Right kidney (tissue), 1 donor: ENCODE measurements around the gene SPATA6L.
"Not testable (repeated sequence)": the region's sequence is repeated elsewhere in the genome, so short reads cannot be mapped to it uniquely, and the experiment has no call there.

Experiments
- DNase-seq: peaks from one replicate; pipeline ENCODE4 v3.0.0-alpha.2; 2016

The SPATA6L gene

GRCh38 chr9:4677392-4677791 lies 11.1 kb upstream of the SPATA6L start:
- no peak for DNase-seq

DNA sequence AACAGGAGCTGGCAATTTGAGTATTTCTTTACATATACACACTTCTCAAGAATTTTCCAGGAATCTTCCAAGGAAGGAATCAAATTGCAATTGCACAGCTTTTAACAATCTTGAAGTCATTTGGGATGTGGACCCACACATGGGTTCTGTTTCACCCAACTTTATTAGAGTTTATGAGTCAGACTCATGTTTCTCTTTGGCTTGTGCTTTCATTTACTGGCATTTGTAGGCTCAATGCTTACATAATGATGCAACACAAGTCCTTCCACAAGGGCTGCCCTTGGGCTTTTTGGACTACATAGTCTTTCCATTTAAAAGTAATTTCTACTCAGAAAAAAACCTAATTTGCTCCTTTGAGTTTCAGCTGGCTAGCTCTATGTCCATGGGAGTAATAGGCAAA lies 8.5 kb upstream of the SPATA6L start:
- no peak for DNase-seq

DNA sequence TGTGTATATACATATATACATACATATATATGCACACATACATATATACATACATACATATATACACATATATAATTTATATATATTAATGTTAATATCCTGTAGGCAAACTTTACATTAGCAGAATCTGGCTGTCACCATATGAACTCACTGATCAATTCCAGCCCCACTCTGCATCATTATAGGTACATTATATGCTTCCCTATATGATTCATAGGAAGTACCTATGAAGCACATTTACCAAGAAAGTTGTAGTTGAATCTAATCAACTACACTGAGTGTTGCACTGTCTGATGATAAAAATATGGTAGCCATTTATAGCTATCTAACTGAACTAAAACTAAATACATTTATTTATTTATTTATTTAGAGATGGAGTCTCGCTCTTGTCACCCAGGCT lies 5.5 kb upstream of the SPATA6L start:
- no peak for DNase-seq

- no peak for DNase-seq
Measured at GRCh38 chr9:4670591-4670990, 4.3 kb upstream of the SPATA6L start.

GRCh38 chr9:4669890-4670289 lies 3.6 kb upstream of the SPATA6L start:
- no peak for DNase-seq

DNA sequence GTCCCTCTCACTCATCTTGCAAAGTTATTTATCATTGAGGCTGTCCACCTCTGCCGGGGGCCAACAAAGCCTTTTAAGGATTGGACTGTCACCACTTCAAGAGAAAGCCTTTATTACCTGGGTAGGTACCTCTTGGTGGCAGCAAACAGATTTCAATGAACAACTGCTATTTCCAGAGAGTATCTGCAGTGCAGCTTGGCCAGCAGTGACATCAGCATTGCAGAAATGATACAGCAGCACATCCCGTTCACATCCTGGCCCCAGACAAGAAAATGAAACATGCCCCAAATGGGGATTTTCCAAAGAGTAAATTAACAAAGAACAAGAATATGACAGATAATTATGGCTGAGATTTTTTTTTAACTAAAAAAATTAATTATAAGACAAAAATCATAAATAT lies 2.3 kb upstream of the SPATA6L start:
- DNase-seq, result no peak

GRCh38 chr9:4667681-4668080 lies 1.4 kb upstream of the SPATA6L start:
- DNase-seq, result no peak

DNA sequence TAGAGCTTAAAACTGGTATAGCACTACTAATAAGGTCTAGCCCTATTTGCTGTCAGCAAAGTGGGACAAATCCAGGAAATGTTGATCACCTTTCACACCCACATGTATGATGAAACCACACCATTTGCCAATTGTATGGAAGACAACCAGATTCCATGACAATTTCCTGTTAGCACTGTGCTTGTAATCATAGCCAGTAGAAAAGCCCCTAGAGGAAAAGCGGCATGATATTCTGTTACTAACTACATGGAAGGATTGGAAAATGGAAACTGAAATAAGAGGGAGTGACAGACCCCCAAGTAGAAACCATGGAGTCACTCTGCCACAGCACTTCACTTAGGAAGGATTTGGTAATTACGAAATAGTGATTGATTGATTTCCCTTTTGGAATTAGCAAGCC lies 923 bp downstream of the SPATA6L start:
- no peak for DNase-seq

DNA sequence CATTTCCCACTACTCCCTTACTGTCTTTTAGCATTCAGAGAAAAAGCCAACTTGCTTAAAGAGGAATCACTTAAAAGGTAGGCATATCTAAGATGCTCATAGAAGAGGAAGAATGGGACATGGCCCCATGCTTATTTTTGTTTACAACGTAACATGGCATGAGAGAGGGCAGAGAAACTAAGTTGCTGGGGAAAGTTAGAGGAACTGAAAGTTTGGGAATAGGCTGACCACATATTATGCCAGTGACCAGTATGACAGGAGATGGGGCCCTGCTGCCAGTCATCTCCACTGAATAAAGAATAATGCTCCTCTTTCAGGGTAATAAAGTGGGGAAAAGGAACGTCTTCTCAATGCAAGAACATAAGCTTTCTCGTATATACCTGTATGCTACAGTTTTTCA lies 2.3 kb downstream of the SPATA6L start:
- no peak for DNase-seq

- no peak for DNase-seq
Measured at GRCh38 chr9:4662989-4663792, 3.1 kb downstream of the SPATA6L start.

- DNase-seq, result peak; percentile 88
Measured at GRCh38 chr9:4662108-4662988, 3.9 kb downstream of the SPATA6L start, which contains the start of gene PLPP6. PLPP6 (plus strand) TSS chr9:4662294; CDS start chr9:4662376, 82 bp downstream.

- DNase-seq, result no peak
Measured at GRCh38 chr9:4661611-4662010, 4.7 kb downstream of the SPATA6L start.

DNA sequence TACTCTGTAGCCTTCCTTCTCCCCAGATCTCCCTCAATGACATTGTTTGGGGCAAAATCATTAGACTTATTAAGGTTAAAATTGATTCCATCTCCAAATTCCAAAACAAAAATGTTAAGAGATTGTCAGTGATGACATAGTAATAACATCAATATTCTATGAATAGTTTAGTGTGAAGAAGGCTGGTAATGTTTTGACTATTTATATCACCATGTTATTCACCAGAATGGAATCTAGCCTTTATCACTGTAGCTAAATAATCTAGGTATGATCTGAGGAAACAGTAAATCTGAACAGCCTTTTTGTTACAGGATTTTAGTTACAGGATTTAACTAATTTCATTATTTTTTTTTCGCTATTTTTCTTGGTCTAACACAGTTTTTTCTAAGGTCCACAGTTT lies 5.1 kb downstream of the SPATA6L start:
- no peak for DNase-seq

- DNase-seq, result not testable (repeated sequence)
Measured at GRCh38 chr9:4660665-4661064, 5.6 kb downstream of the SPATA6L start.

DNA sequence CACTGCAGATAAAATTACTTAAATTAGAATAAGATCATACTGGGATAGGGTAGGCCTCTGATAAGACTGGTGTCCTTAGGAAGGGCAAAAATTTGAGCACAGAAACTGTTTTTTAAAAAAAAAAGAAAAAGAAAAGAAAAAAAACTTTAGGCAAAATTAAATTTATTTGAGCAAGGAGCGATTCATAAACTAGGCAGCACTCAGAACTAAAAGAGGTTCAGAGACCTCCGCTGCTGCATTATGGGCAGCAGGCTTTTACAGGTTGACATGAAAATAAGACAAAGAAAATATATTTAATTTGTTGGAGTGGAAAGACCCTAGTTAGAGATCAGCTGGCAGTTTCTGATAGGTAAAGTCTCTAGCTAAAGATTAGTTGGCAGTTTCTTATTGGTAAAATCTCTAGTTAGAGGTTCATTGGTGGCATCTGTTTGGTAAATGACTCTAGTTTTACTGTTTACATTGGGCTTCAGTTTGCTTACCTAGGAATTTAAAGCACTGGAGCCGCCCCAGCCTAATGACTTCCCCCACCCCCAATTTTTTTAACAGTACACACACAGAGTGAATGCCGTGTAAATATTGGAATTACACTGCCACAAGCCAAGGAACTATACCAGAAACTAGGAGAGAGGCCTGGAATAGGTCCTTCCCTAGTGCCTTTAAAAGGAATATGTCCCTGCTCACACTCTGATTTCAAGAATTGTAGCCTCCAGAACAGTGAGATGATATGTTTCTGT lies 8.7 kb downstream of the SPATA6L start:
- no peak for DNase-seq

DNA sequence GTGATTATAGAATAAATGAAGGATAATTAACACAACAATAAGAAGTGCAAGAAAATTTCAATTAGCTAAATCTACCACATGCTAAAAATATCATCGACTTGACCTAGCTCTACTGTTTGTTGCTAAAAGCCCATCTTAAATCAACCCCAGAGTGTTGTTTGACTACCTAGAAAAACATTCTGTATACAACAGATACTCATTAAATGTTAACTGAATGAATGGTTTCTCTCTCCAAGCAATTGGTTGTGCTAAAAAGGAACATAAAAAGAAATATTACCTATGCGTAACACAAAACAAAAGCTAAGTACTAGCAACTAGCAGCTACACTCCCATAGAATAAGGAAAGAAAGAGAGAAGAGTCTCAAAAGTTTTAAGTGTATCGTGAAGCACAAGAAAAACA lies 9.7 kb downstream of the SPATA6L start:
- DNase-seq, result no peak

- not testable (repeated sequence) for DNase-seq
Measured at GRCh38 chr9:4656196-4656595, 10.1 kb downstream of the SPATA6L start.

- no peak for DNase-seq
Measured at GRCh38 chr9:4654538-4654937, 11.7 kb downstream of the SPATA6L start.

- DNase-seq, result no peak
Measured at GRCh38 chr9:4654084-4654483, 12.2 kb downstream of the SPATA6L start.

GRCh38 chr9:4642351-4642750 lies 23.9 kb downstream of the SPATA6L start:
- no peak for DNase-seq

GRCh38 chr9:4640027-4640426 lies 26.3 kb downstream of the SPATA6L start:
- no peak for DNase-seq

- DNase-seq, result no peak
Measured at GRCh38 chr9:4639420-4639819, 26.9 kb downstream of the SPATA6L start.

GRCh38 chr9:4638968-4639367 lies 27.3 kb downstream of the SPATA6L start:
- DNase-seq, result no peak
